ENCODE data around the gene A3GALT2. TPM values are rescaled to one million over a fixed set of nuclear protein-coding genes. Genes with fewer than 3 reads are reported as not detected.

A3GALT2 gene
- total and polyA plus RNA-seq, 4 donors = not detected

GRCh38 chr1:33263890-33264504 is 56.9 kb downstream of the A3GALT2 start:
- WGBS = 89% methylated on average over 5 of the region's 5 CpGs
- no peak for DNase-seq (ENCODE audit: low spot score)
- Histone ChIP-seq H3K27ac (ENCODE audit: low read depth in 1 of 2, low read length in 2 of 2) (no peak overlapping the region), H3K4me3 (ENCODE audit: low read depth in 1 of 3, low read length in 3 of 3) (no peak overlapping the region), H3K27me3 (ENCODE audit: control insufficient read depth in 4 of 4, insufficient read depth in 4 of 4, low read length in 3 of 4) (no peaks in the 10 kb centered on the region), H3K4me1 (ENCODE audit: control insufficient read depth in 4 of 4, insufficient read depth in 4 of 4, low read length in 3 of 4) (peaks cover 2 to 14% (median 7%) of the 10 kb centered on the region in 4 donors), H3K9me3 (ENCODE audit: control insufficient read depth in 4 of 4, low read length in 3 of 4) (no peaks in the 10 kb centered on the region), H3K9ac (ENCODE audit: low read depth in 1 of 2, low read length in 2 of 2) (no peak overlapping the region), H3K36me3 (ENCODE audit: control insufficient read depth in 4 of 4, insufficient read depth in 3 of 4, low read depth in 1 of 4, low read length in 3 of 4) (no peaks in the 10 kb centered on the region)
- TF ChIP-seq YY1 (IDR thresholded peaks at IDR 0.05) = no peak
- no peak for TF ChIP-seq ZBTB33 (IDR thresholded peaks at IDR 0.05)
- no peak for TF ChIP-seq CTCF (IDR thresholded peaks at IDR 0.05; ENCODE audit: low read depth, low read length, missing input control)
- TF ChIP-seq FOXA2 (IDR thresholded peaks at IDR 0.05) = no peak
- no peak for TF ChIP-seq MAX (IDR thresholded peaks at IDR 0.05)
- TF ChIP-seq RAD21 (IDR thresholded peaks at IDR 0.05) = no peak
- no peak for TF ChIP-seq JUND (IDR thresholded peaks at IDR 0.05)
- TF ChIP-seq SP1 (IDR thresholded peaks at IDR 0.05) = no peak
- TF ChIP-seq NR2F2 (IDR thresholded peaks at IDR 0.05) = no peak
- TF ChIP-seq REST (IDR thresholded peaks at IDR 0.05) = no peak
- TF ChIP-seq GABPA (IDR thresholded peaks at IDR 0.05 in 1 of 2, conservative IDR thresholded peaks at IDR 0.05 in 1 of 2) = no peak
- no peak for TF ChIP-seq RXRA (IDR thresholded peaks at IDR 0.05)
- TF ChIP-seq HNF4G (IDR thresholded peaks at IDR 0.05) = no peak
- TF ChIP-seq HNF4A (conservative IDR thresholded peaks at IDR 0.05) = no peak
- no peak for TF ChIP-seq EGR1 (IDR thresholded peaks at IDR 0.05; ENCODE audit: low read depth in 2 of 2)
- TF ChIP-seq TAF1 (conservative IDR thresholded peaks at IDR 0.05) = no peak
- TF ChIP-seq FOXA1 (IDR thresholded peaks at IDR 0.05) = no peak
- no peak for TF ChIP-seq ATF3 (IDR thresholded peaks at IDR 0.05)
